Lower lobe of right lung (tissue), 2 donors: ENCODE data around the gene PIKFYVE. TPM values are rescaled to one million over a fixed set of nuclear protein-coding genes. Genes with fewer than 3 reads are reported as not detected.
A peak's percentile ranks its signal among the peaks of the same experiment; 100 is the strongest.

Source experiments
- ATAC-seq, 2 donors: fragments of 200-7000 bp; cut with Tn5 transposase; one replicate each; pipeline ENCODE4 v1.9.1; 2020 to 2022; ENCODE audit warnings: mild to moderate bottlenecking in 2 of 2, moderate library complexity in 2 of 2
- DNase-seq: peaks from one replicate; pipeline ENCODE4 v3.0.0-alpha.2; 2020
- H3K27ac ChIP-seq: fragments of 200-600 bp; one replicate; pipeline ENCODE4 v1.8.0; 2022
- H3K27me3 ChIP-seq: fragments of 200-600 bp; one replicate; pipeline ENCODE4 v1.8.0; 2022; ENCODE audit warnings: low read depth
- H3K36me3 ChIP-seq: fragments of 200-600 bp; one replicate; pipeline ENCODE4 v1.8.0; 2022; ENCODE audit warnings: mild to moderate bottlenecking
- H3K4me1 ChIP-seq: fragments of 200-600 bp; one replicate; pipeline ENCODE4 v1.8.0; 2022
- H3K4me3 ChIP-seq: fragments of 200-600 bp; one replicate; pipeline ENCODE4 v1.8.0; 2022; ENCODE audit warnings: mild to moderate bottlenecking
- H3K9me3 ChIP-seq: fragments of 200-600 bp; one replicate; pipeline ENCODE4 v1.8.0; 2022
- intact Hi-C: fragments of 100-400 bp; cut with DNase I; formaldehyde crosslinking; loops from one replicate; pipeline ENCODE4 v1.11.0; 2022
- total RNA-seq: library from RNA; stranded (reverse); fragmentation: NEBNext Ultra II Directional; extraction: Animal tissue kit (Norgen Biotek cat#: 25700); gene quantifications from one replicate; pipeline ENCODE4 v1.2.1, GENCODE V29; 2021
- TF ChIP-seq, protein P1 (sequence below): fragments of 200-600 bp; IDR thresholded peaks from one replicate; pipeline ENCODE4 v1.8.0; 2022; ENCODE audit warnings: antibody characterized with exemption, mild to moderate bottlenecking
- donor health status: DM: no; HTN: yes; CAD: no; lungs with severe emphysema.

PIKFYVE gene
- total RNA-seq, 1 donor from 2014 or later = 27.8 TPM

DNA sequence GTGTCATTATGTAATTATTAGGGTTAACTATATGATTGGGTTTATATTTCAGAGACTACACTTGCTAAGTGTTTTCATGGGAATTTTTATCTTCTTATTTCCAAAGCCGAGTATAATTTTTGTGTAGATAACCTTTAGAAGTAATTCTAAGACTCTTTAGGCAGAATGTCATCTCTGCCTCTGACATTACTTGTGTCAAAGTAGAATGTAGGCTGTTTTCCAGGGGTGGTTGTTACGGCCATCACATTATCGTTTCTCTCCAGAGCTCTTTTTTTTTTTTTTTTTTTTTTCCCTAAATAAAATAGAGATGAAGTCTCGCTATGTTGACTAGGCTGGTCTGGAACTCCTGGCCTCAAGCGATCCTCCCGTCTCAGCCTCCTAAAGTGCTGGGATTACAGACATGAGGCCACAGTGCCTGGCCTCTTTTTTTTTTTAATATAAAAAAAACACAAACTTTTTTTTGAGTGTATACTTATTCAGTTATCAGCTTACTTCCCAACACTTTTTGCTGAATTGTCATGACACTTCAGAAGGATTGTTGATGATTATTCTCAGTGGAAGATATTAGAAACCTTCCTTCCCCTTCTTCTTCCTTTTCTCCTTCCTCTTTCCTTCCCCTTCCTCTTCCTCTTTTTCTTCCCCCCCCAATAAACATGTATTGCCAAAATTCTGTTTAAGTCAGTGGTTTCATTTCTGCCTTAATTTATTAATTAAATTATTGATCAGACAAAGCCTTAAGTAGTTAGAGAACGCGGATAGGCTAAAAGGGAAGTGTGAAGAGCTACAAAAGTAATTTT is 2.3 kb downstream of the PIKFYVE start:
- H3K4me3 ChIP-seq = peak overlapping the region; percentile 70
- intact Hi-C loops = no loop called here

DNA sequence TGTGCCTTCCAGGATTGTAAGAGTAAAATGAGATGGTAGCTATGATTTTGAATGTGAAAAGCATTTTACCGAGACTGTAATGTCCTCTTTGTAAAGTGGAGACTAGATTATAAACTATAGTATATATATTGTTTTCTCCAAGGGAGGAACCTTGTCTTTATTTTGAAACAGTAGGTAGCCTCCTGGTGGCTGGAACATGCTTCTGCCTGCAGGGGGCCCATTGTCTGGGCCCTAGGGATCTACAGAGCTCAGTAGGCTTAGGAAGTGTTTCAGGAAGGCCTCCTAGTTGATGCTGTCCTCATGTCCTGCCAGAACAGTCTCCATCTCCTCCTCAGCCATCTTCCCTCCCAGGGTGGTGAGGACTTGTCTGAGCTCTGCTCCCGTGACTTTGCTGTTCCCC is 3.0 kb downstream of the PIKFYVE start:
- no peaks in the 10 kb centered on the region for H3K9me3 ChIP-seq
- peaks cover 36% of the 10 kb centered on the region for H3K4me1 ChIP-seq
- TF ChIP-seq, protein P1, sequence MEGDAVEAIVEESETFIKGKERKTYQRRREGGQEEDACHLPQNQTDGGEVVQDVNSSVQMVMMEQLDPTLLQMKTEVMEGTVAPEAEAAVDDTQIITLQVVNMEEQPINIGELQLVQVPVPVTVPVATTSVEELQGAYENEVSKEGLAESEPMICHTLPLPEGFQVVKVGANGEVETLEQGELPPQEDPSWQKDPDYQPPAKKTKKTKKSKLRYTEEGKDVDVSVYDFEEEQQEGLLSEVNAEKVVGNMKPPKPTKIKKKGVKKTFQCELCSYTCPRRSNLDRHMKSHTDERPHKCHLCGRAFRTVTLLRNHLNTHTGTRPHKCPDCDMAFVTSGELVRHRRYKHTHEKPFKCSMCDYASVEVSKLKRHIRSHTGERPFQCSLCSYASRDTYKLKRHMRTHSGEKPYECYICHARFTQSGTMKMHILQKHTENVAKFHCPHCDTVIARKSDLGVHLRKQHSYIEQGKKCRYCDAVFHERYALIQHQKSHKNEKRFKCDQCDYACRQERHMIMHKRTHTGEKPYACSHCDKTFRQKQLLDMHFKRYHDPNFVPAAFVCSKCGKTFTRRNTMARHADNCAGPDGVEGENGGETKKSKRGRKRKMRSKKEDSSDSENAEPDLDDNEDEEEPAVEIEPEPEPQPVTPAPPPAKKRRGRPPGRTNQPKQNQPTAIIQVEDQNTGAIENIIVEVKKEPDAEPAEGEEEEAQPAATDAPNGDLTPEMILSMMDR = no peak
- no peak overlapping the region for H3K27ac ChIP-seq
- no peak overlapping the region for H3K4me3 ChIP-seq
- ATAC-seq (no peak), DNase-seq (no peak)
- intact Hi-C loops = no loop called here
- no peaks in the 10 kb centered on the region for H3K27me3 ChIP-seq
- peaks cover 29% of the 10 kb centered on the region for H3K36me3 ChIP-seq

More for the DNA sequence above, 2.3 kb downstream of the PIKFYVE start:
- DNase-seq (no peak), ATAC-seq (no peak)
- H3K36me3 ChIP-seq = peaks cover 21% of the 10 kb centered on the region
- TF ChIP-seq, protein P1 = no peak
- peaks cover 36% of the 10 kb centered on the region for H3K4me1 ChIP-seq
- no peak overlapping the region for H3K27ac ChIP-seq
- no peaks in the 10 kb centered on the region for H3K27me3 ChIP-seq
- H3K9me3 ChIP-seq = no peaks in the 10 kb centered on the region

DNA sequence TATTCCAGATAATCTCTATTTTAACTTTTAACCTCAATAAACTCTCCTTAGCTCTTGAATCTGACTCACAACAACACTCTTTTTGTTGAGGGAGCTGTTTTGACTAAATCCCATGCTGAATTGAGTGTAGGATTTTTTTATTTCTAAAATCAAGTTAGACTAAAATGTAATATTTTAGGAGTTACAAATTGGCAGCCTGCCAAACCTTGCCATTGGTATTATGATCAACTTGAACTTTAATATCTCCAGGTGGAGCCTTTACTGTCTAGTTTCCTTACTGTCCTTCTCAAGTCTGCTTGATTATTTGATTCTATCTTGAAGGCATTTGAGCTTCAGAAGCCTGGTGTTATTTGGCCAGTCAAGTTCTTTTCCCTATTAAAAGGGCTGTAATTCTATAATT is 8.7 kb downstream of the PIKFYVE start:
- DNase-seq (no peak), ATAC-seq (no peak)
- intact Hi-C loops = no loop called here
- TF ChIP-seq, protein P1 = no peak
- no peaks in the 10 kb centered on the region for H3K4me1 ChIP-seq
- H3K9me3 ChIP-seq = no peaks in the 10 kb centered on the region
- no peak overlapping the region for H3K27ac ChIP-seq
- no peaks in the 10 kb centered on the region for H3K27me3 ChIP-seq
- H3K4me3 ChIP-seq = no peak overlapping the region
- H3K36me3 ChIP-seq = peaks cover 83% of the 10 kb centered on the region

DNA sequence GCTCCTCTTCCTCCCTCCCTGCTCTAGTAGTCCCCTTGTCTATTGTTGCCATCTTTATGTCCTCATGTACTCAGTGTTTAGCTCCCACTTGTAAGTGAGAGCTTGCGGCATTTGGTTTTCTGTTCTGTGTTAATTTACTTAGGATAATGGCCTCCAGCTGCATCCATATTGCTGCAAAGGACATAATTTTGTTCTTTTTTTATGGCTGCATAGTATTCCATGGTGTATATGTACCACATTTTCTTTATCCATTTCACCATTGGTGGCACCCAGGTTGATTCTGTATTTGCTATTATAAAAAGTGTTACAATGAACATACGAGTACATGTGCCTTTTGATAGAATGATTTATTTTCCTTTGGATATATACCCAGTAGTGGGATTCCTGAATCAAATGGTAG is 12.5 kb downstream of the PIKFYVE start:
- H3K4me3 ChIP-seq = no peak overlapping the region
- H3K27ac ChIP-seq = no peak overlapping the region
- H3K36me3 ChIP-seq = peaks cover 98% of the 10 kb centered on the region
- no peaks in the 10 kb centered on the region for H3K9me3 ChIP-seq
- no peaks in the 10 kb centered on the region for H3K27me3 ChIP-seq
- TF ChIP-seq, protein P1 = no peak
- intact Hi-C loops = no loop called here
- no peak for DNase-seq
- ATAC-seq = no peak
- no peaks in the 10 kb centered on the region for H3K4me1 ChIP-seq

DNA sequence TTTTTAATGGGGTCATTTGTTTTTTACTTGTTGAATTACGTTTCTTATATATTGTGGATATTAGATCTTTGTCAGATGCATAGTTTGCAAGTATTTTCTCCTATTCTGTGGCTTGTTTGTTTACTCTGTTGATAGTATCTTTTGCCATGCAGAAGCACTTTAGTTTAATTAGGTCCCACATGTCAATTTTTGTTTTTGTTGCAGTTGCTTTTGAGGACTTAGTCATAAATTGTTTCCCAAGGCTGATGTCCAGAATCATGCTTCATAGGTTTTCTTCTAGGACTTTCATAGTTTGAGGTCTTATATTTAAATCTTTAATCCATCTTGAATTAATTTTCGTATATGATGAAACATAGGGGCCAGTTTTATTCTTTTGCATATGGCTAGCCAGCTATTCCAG is 13.2 kb downstream of the PIKFYVE start:
- intact Hi-C loops = no loop called here
- DNase-seq (no peak), ATAC-seq (no peak)
- no peak overlapping the region for H3K27ac ChIP-seq
- no peaks in the 10 kb centered on the region for H3K9me3 ChIP-seq
- no peaks in the 10 kb centered on the region for H3K4me1 ChIP-seq
- H3K4me3 ChIP-seq = no peak overlapping the region
- TF ChIP-seq, protein P1 = no peak
- H3K27me3 ChIP-seq = no peaks in the 10 kb centered on the region
- H3K36me3 ChIP-seq = peaks cover 98% of the 10 kb centered on the region
